HG03378 (cell line): ENCODE data around the gene AGAP1.

ENCODE experiments used
- ATAC-seq: cut with Tn5 transposase; IDR thresholded peaks from one replicate; pipeline ENCODE4 v1.9.1; 2021; ENCODE audit warnings: mild to moderate bottlenecking, moderate library complexity; ENCODE audit not compliant: unreplicated experiment

The AGAP1 gene

DNA sequence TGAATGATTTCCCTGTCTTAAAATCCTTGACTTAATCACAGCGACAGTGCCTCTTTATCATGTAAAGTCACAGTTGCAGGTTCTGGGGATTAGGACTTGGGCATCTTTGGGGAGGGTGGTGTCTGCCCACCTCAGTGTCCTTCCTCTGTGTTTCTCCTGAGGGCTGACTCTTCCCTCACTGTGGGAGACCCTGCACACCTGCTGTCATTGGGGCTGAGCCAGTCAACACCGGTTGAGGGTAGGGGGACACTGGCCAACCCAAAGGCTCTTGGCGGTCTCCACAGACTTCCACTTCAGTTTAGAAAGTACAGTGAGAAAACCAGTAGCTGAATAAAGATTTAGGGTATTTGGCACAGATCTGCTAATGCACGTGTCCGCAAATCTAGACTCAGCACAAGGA is 36.9 kb downstream of the AGAP1 start:
- ATAC-seq = no peak

DNA sequence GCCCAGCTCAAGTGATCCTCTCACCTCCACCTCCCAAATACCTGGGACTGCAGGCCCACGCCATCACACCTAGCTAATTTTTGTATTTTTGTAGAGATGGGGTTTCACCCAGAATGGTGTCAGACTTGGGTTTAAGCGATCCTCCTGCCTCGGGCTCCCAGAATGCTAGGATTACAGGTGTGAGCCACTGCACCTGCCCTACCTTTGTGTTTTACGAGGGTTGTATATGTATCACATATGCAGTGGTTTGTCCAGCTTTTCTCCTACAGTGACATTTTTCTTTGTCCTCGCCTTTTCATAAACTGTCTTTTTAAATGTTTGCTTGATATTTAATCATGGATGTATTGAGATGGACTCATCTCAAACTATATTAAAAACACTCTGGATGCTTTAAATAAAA is 38.5 kb downstream of the AGAP1 start:
- ATAC-seq = no peak

DNA sequence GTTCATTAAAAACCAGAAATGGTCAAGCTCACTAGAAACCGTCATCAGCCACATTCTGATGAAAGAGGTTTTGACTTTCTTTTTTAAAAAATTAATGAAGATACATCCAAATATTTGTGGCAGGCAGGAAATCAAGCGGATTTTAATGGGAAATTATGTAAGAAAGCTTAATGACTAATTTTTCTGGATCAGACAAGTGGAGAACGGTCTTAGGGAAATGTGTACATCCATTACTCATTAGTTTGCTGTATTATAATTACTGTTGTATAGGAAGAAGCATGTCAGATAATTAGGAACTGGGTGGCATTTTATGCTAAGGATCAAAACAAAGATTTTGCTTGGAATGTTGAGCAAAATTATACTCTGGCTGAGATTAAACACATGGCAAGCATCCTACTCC is 39.4 kb downstream of the AGAP1 start:
- no peak for ATAC-seq

DNA sequence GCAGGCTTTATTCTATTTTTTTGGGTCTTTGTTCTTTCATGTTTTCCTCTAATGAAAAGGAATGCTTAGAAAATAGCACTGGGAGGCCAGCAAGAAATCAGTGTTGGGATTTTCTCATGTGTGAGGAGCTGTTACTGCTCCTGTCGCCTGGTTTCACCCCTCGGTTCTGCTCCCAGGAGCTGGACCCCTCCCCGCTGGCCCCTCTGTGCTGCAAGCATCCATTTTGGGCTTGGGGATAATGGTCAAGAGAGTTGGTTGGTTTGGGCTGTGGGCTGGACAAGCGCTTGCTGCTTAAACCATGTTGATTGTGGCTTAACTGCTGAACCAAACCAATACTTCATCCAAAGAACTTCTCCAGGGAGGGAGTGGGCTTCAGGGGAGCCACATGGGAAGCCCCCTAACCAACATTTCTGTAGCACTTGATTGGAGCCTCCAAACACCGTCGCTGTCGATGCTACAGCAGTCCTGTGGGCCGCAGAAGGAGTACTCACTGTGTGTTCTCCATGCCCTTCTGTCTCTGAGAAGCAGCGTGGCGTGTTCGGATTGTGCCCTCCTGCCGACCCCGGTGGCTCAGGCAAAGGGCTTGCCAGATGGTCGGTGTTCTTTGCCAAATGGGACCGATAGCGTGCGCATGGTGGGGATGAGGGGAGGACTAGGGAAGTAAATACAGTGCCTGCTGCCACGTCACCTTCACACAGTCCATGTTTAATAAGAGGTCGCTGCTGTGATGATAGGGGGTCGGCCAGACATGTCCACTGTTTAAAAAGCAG is 40.0 kb downstream of the AGAP1 start:
- ATAC-seq = no peak

DNA sequence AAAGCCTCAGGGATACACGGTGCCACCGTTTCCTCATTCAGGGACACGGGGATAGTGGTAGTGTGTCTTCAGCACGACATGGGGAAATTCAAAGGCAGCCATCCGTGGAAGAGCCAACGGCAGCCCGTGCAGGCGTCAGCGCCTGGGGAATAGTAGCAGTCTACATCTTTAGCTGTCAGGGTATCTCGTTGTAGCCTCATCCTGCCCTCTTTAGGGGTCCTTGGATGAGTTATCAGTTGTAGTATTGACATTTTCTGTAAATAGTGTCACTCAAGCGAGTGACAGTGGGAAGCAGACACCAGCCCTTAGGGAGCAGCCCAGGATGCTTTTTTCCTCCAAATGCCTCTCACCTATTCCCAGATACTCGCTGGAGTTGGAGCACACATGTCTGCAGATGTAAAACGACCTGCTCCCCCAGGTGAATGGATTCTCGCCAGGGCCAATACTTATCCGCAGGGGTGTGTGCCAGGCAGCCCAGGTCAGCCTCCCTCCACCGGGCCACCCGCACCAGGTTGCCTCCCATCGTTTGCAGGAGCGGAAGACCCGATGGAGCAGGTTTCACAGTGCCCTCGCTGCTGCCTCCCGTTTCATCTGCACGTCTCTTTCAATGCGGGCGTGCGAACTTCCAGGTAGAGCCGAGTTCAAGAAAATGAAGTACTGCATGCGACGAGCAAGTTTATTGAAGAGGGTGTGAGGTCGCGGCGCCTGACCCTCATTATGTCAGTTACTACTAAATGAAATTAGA is 41.0 kb downstream of the AGAP1 start:
- no peak for ATAC-seq

DNA sequence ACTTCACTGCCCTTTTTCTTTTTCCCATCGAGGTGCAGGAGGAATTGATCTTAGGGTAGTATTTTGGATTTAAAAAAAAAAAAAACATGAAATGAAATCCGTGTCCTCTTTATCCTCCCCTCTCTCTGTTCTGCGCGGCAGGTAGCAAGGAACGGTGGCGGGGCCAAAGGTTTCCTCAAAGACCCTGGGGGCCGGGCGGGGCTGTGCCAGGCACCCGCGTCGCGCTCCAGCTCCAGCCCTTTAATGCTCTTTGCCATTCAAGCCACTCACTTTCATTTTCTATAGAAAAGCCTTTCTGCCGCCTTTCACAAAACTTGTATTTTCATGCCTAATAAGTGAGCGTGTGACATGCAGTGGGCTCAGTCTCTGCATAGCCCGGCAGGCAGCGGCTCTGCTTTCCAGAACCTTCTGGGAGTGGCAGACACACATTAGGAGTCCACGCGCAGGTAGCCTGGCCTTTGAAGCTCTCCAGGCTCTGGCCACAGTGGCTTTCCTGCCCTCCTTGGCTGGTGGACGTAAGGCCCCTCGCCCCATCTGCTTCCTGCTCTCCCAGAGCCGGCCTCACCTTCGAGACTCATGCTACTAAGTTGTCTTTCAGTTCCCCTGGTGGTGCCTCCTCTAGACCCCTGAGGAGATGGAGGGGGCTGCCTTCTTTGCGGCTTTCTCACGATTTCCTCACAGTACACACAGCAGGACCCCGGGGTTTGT is 41.7 kb downstream of the AGAP1 start:
- ATAC-seq = no peak

DNA sequence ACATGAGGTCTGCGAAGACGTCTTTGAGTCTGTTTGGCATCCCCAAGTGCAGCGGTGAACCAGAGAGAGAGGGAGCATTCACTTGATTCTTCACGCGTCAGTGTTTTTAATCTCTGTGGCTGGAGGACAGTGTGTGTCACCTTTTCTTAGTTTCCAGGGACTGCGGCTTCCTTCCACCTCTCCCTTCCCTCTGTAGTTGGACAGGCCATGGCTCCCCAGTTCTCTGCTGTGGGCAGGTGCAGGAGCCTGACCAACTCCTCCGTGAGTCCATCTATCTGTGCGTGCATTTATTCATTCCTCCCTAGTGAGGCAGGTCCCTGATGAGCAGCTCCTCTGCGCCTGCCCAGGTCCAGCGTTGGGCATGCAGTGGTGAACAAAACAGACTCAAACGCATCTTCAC is 42.9 kb downstream of the AGAP1 start:
- ATAC-seq = no peak

DNA sequence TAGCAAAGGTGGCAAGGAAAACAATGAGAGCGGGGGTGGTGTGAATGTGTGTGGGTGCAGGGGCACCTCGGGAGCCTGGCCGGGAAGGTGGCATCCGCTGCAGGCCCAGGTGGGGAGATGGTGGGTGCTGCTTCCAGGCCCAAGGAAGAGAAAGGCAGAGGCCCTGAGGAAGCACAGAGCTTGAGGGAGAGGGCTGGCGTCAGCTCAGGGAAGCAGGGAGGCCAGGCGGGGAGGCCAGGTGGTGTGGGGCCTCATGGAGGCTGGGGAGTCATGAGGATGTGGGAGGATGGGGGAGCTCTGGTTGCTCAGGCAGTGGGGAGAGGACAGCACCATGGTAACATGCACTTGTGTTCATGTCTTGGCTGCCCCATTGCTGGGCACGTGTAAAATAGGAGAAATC is 43.3 kb downstream of the AGAP1 start:
- ATAC-seq = no peak

DNA sequence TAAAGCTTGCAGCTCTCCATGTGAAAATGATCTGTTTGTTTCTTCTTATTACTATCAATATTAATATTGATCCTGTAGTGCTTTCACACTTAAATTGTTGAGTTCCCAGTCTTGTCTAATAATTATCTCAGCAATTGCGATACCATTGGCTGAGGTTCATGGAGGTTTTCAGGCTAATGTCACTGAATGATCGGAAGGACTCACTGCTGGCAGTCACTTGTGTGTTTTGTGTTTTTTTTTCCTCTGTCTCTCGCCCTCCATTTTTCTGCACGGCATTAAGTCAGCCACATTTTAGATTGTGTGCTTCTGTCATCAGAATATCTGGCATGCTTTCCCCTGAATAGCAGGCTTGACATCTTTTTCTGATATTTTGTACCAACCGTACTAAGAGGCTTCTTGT is 43.7 kb downstream of the AGAP1 start:
- ATAC-seq = no peak

DNA sequence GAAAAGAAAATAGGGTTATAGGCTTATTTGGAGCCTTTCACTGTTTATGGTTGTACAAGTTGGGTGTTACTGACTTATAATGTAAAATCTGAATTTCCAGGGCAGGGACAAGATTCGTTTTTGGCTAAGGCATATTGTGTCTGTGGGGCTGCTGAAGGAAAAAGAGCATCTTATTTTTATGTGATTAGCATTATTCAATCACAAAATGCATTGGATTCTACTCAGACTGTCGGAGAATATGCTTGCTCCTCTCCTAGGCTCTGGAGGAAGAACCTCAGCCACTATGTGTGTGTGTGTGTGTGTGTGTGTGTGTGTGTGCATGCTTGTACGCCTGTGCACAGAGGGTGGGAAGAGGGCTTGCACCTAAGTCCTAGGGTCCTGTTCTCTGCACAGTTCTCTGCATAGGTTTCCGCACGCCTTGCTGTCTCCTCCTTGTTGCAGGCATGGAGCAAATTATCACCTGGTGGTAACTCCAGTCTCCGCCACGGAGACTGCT is 44.3 kb downstream of the AGAP1 start:
- no peak for ATAC-seq

DNA sequence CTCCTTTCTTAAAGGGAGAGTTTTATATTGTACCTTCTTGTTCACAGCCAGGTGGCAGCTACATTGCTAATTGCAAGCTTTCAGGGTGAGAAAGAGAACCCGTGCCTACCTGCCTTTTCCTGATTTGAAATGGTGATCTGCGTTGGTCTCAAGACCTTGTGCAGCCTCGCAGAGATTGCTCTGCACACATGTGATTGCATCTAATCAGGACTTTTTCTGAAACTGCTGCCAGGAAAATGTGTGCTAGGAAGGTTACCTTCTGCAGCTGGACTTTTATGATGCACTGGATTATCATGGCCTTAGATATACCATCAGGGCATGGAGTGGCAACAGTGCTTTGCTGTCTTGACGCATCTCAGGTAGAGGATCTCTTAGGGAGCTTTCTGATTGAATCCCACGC is 45.1 kb downstream of the AGAP1 start:
- no peak for ATAC-seq

DNA sequence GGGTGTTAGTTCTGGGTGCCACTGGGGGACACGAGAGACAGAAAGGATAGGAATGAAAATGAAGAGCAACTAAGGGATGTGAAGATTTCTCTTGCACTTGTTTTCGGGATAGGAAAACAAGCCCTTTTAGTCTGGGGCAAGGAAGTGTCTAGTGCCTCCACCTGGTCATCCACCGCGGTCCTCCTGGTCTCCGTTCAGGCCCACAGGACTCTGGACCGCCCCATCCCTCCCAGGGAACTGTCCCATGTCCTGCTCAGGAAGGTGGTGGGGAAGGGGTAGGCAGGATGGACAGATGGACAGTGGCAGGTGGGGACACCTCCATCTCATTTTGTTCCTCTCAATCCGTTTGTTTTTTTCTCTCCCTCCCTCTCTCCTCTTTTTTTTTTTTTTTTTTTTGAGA is 45.9 kb downstream of the AGAP1 start:
- no peak for ATAC-seq

DNA sequence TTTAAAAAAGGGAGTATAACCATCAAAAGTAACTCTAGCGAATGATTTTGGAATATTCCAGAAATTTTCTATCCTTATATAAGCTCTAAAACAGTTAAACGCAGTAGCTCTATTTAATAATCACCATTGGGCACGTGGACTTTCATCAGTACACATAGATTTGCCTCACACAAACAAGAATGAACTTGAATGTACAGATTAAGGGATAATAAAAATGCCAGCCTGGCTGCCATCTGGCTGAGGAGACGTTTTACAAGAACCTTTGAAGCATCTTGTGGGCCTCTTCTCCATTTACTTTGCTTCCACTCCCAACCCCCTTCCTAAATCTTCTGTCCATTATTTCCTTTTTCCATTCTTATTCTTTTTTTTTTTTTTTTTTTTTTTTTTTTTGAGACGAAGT is 47.2 kb downstream of the AGAP1 start:
- no peak for ATAC-seq

DNA sequence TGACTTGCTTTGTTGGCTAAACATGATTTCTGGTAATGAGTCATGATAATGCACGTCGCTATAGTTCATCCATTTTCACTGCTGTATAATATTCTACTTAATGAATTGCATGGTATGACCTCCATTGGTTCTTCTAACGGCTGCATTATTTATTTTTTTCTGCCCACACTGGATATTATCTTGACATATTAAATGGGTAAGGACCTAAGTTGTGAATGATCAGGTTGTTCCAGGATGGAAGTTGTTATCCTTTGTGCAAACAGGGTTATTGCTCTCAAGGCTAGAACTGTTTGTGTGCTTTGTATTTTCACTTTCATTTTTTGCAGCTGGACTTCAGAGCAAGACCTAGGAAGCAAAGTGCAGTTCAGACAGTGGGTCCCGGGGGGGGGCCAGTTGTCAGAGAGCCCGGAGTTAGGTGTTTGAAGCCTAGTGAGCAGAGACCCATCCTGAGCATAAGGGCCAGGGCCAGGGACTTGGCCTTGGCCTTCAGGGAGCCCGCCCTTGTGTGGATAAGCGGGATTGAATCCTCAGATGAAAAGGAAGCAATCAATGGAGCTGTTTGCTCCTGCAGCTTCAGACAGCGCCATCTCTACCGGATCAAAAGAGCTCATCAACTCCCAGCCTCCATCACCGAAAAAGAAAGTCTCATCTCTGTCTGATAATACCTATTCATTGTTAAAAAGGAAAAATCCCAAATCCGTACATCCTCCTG is 48.2 kb downstream of the AGAP1 start:
- no peak for ATAC-seq

DNA sequence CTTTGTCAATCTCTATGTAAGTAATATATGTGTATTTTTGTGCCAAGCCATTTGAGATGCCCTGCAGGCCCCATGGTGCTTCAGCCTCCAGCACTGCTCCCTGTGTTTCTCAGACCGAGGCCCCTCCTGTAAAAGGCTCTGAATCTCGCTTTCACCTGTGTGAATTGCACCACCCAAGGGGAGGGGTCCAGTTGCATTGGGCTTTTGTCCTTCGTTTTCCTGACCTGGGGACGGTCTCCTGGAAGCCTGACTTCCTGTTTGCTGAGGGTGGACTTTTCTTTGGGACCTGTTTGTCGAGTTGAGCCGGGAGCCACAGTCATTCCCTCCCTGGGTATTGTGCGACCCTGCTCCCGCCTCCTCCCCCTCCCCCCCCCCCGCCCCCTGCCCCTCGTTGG is 48.9 kb downstream of the AGAP1 start:
- no peak for ATAC-seq

DNA sequence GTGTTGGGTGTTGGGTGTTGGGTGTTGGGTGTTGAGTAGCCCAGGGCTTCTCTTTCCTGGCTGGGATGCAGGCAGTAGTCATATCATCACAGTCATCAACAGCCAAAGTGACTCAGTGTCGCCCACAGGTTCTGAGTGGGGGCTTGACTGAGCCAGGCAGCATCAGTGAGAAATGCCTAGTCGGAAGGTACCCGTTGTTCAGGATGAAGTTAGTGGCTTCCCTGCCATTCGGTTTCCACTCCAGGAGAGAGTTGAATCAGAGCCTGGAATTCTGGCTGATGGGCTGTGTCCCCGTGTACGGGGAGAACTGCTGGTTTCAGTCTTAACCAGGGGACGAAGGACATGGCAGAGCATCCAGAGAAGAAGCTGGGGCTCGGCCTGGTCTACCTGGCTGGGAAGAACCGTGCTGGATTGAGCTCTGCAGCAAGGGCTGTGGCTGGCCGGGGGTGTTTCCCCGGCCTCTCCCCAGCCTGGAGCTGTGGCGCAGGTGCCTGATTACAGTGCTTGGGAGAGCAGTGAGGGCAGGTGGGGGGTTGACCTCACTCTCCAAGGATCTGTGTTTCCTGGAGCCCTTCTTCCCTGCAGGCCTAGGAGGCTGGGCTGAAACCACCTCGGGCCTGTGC is 49.4 kb downstream of the AGAP1 start:
- ATAC-seq = no peak

DNA sequence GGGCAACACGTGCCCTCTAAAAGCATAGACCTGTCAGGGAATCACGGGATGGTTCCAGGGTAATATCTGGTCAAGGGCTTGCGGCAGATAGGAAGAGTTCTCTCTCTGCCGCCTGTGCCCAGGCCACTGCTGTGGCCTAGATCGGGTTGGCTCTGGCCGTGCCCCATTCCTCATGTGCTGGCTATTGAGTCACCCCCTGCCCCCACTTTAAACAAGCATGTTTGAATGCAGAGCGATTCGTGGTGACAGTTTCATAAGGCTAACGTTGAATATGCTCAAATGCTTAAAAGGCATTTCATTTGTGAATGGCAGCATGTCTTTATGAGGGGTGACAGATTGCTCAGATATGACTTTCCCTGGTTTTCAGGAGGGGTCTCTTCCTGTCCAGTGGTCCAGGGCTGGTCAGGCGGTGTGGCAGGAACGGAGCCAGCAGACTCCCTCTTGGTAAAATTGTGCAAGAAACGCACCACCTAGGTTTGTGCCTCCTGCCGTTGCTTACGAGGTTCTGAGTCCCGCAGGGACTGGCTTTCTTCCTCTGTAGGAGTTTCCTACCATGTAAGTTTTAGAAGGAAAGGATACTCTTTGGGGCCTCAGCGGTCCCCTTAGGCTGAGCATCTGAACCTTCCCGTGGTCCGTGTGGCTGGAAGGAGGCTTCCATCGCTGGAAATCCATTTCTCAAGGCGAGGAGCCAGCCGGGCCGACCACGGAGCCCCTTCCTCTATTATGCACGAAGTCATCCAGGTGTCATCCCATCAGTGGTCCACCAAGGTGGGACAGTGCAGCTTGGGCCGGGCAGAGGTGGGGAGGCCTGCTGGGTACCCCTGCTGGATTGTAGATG is 50.2 kb downstream of the AGAP1 start:
- ATAC-seq = no peak

DNA sequence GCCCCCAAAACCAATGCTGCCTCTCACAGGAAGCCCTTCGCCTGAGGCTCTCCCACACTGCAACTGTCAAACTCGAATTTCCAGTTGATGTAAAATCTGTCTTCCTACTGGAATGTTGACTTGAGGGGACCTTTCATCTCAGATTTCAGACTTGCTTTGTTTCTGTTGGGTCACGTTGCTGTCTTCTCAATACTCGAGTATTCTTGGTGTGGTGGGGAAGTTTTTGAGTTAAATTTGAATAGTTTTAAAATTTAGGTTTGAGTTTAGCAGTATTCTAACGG is 50.8 kb downstream of the AGAP1 start:
- ATAC-seq = no peak

DNA sequence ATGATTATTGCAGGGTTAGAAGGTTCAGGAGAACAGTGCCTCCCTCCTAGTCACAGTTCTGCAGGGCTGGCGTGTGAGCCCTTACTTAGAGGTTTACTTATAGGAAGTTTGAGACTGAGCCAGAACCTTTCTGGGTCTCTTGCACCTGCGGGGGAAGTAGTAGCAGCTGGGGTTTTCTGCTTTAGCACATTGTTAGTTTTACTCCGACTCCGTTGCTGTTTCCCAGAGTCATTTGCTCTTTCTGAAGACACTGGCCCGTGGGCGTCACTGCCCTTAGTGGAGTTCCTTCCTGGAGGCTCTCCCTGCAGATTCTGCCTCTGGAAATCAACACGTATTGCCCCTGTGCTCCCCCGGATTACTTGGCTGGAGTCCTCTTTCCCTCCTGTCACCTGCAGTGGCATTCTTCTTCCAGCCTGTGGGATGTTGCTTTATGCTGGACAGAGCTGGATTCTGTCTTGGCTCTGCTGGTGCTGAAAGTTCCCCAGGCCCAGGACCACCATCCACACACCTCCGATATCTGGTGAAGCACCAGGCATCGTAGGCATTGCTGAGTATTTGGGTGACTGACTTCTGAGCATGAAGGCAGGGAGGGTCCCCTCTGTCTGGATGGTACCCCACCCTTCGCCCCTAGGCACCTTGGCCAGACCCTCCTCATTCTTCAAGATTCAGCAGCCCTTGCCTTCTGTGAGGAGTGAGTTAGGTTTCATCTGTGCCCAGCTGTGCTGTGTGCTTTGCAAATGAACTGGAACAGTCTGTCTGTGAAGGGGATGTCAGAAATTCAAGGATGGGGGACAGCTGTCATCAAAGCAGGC is 51.7 kb downstream of the AGAP1 start:
- ATAC-seq = no peak

DNA sequence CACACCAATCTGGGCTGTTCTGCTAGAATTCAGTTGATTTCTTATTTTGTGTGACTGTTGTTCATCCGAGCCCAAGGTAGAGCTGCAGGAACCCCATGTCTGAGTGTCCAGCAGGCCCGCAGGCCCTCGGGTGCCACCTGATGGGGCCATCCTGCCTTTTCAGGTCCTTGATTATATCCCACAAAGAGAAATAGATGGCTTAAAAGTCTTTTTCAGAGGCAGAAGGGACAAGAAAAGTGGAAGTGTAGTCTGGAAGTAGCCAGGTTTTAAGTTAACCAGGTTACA is 52.2 kb downstream of the AGAP1 start:
- no peak for ATAC-seq
